A549 (cell line): Measurements from ENCODE around the gene NCOA5. TPM values are rescaled to one million over a fixed set of nuclear protein-coding genes. Genes with fewer than 3 reads are reported as not detected.

Experiments used
- ATAC-seq, 2 experiments: fragments of 200-7000 bp in 1 of 2; fragments of >200 bp in 1 of 2; cut with Nextera tagmentation in 1 of 2; cut with Tn5 transposase in 1 of 2; 3 replicates each; pipeline versions ENCODE4 v1.8.0 to v1.9.1; 2018 to 2020; ENCODE audit warnings: mild to moderate bottlenecking in 1 of 2, moderate library complexity in 1 of 2
- CTCF ChIA-PET: fragments of 300-600 bp; sonication (Branson Sonifier 250); formaldehyde crosslinking; extraction: SDS; loops from one replicate; lab custom pipeline; 2021; ENCODE audit warnings: antibody characterized with exemption, inconsistent platforms; lab: Yijun Ruan, JAX
- POLR2A ChIA-PET: fragments of 350-600 bp; formaldehyde crosslinking; extraction: SDS; loops from one replicate; lab custom pipeline; 2021; ENCODE audit warnings: antibody characterized with exemption, inconsistent platforms; lab: Yijun Ruan, JAX
- DNase-seq, 2 experiments: peaks; one replicate each; pipeline versions ENCODE4 v3.0.0 to v3.0.0-alpha.2; 2011 to 2016; ENCODE audit warnings: low read depth in 1 of 2, low spot score in 1 of 2
- FAIRE-seq: peaks from 2 replicates; lab custom pipeline; 2011; peaks lifted over from hg19 to GRCh38; lab: Jason Lieb, UNC
- H3K27ac ChIP-seq, 2 experiments: fragments of >200 bp; sonication (Bioruptor Twin); formaldehyde crosslinking; 3 replicates each; pipeline ENCODE4 v1.5.1; 2016 to 2017
- H3K4me1 ChIP-seq: fragments of >200 bp; sonication (Bioruptor Twin); formaldehyde crosslinking; 3 replicates; pipeline ENCODE4 v1.6.1; 2016
- H3K4me2 ChIP-seq: fragments of >200 bp; sonication (Bioruptor Twin); formaldehyde crosslinking; 3 replicates; pipeline ENCODE4 v1.6.1; 2016
- H3K4me3 ChIP-seq: fragments of >200 bp; sonication (Bioruptor Twin); formaldehyde crosslinking; 3 replicates; pipeline ENCODE4 v1.5.1; 2016
- H3K9me3 ChIP-seq: fragments of >200 bp; sonication (Bioruptor Twin); formaldehyde crosslinking; 3 replicates; pipeline ENCODE4 v1.6.1; 2016
- BHLHE40 ChIP-seq: IDR thresholded peaks from 2 replicates; pipeline ENCODE4 v1.6.1; 2012; ENCODE audit warnings: low read depth, low read length, inconsistent platforms
- CBX8 ChIP-seq: fragments of 200-600 bp; sonication (generic); IDR thresholded peaks from 2 replicates; pipeline ENCODE4 v1.6.1; 2016
- CEBPB ChIP-seq, 2 experiments: fragments of >200 bp in 1 of 2; sonication (Bioruptor Twin) in 1 of 2; formaldehyde crosslinking in 1 of 2; IDR thresholded peaks; 2 replicates each; pipeline ENCODE4 v1.6.1; 2012 to 2016
- CHD4 ChIP-seq: fragments of 200-600 bp; sonication (generic); IDR thresholded peaks from 2 replicates; pipeline ENCODE4 v1.6.1; 2016; ENCODE audit warnings: antibody characterized with exemption, mild to moderate bottlenecking, borderline replicate concordance
- EHMT2 ChIP-seq: fragments of 200-600 bp; sonication (generic); IDR thresholded peaks from 2 replicates; pipeline ENCODE4 v1.6.1; 2016; ENCODE audit warnings: antibody characterized with exemption, low read depth, mild to moderate bottlenecking, moderate library complexity
- EP300 ChIP-seq, 2 experiments: fragments of >200 bp; sonication (Bioruptor Twin); formaldehyde crosslinking; IDR thresholded peaks; 2 replicates in 1 of 2; 3 replicates in 1 of 2; pipeline ENCODE4 v1.6.1; 2016 to 2017
- FOSB ChIP-seq: fragments of 250-450 bp; sonication (Bioruptor Pico); IDR thresholded peaks from 2 replicates; pipeline ENCODE4 v1.5.0; 2020; ENCODE audit warnings: mild to moderate bottlenecking, moderate library complexity
- FOSL2 ChIP-seq, 2 experiments: fragments of 450-650 bp in 1 of 2; fragments of >200 bp in 1 of 2; sonication (Bioruptor Twin) in 1 of 2; formaldehyde crosslinking; IDR thresholded peaks; 2 replicates each; pipeline versions ENCODE4 v1.5.0 to v1.6.1; 2016 to 2020; ENCODE audit warnings: mild to moderate bottlenecking in 1 of 2, moderate library complexity in 1 of 2
- GATA3 ChIP-seq: IDR thresholded peaks from 2 replicates; pipeline ENCODE4 v1.6.1; 2012; ENCODE audit warnings: borderline replicate concordance
- HOXA7 ChIP-seq: fragments of 250-450 bp; sonication (Bioruptor Pico); IDR thresholded peaks from 2 replicates; pipeline ENCODE4 v1.5.0; 2020; ENCODE audit warnings: mild to moderate bottlenecking, moderate library complexity
- HOXB13 ChIP-seq: fragments of 250-450 bp; sonication (Bioruptor Pico); IDR thresholded peaks from 2 replicates; pipeline ENCODE4 v1.5.0; 2020; ENCODE audit warnings: low read depth, mild to moderate bottlenecking, moderate library complexity
- KDM1A ChIP-seq: fragments of 200-600 bp; sonication (generic); IDR thresholded peaks from 2 replicates; pipeline ENCODE4 v1.6.1; 2016; ENCODE audit warnings: low read depth, mild to moderate bottlenecking
- NPAS2 ChIP-seq: fragments of 250-450 bp; sonication (Bioruptor Pico); IDR thresholded peaks from 2 replicates; pipeline ENCODE4 v1.8.0; 2022; ENCODE audit warnings: mild to moderate bottlenecking, moderate library complexity, borderline replicate concordance
- NR3C1 ChIP-seq: fragments of >200 bp; sonication (Bioruptor Twin); formaldehyde crosslinking; IDR thresholded peaks from 3 replicates; pipeline ENCODE4 v1.6.1; 2017
- PHF8 ChIP-seq: fragments of 200-600 bp; sonication (generic); IDR thresholded peaks from 2 replicates; pipeline ENCODE4 v1.6.1; 2016; ENCODE audit warnings: low read depth, mild to moderate bottlenecking, antibody characterized with exemption, moderate library complexity, borderline replicate concordance
- POLR2A ChIP-seq: IDR thresholded peaks from 2 replicates; pipeline ENCODE4 v1.6.1; 2012; ENCODE audit warnings: mild to moderate bottlenecking, low read length
- SMC3 ChIP-seq: fragments of >200 bp; sonication (Bioruptor Twin); formaldehyde crosslinking; IDR thresholded peaks from 3 replicates; pipeline ENCODE4 v1.6.1; 2018; ENCODE audit warnings: inconsistent platforms
- TP53 ChIP-seq: fragments of 250-450 bp; sonication (Bioruptor Pico); IDR thresholded peaks from 2 replicates; pipeline ENCODE4 v1.5.0; 2021; ENCODE audit warnings: mild to moderate bottlenecking, moderate library complexity
- ZC3H11A ChIP-seq: fragments of 450-650 bp; IDR thresholded peaks from 2 replicates; pipeline ENCODE4 v1.6.1; 2014; ENCODE audit warnings: antibody characterized with exemption, mild to moderate bottlenecking
- ZFP36 ChIP-seq: fragments of 450-650 bp; IDR thresholded peaks from 2 replicates; pipeline ENCODE4 v1.6.1; 2014; ENCODE audit warnings: borderline replicate concordance; ENCODE audit not compliant: partially characterized antibody
- ZNF302 ChIP-seq: fragments of 250-450 bp; sonication (Bioruptor Pico); IDR thresholded peaks from 2 replicates; pipeline ENCODE4 v1.9.0; 2021; ENCODE audit warnings: inconsistent platforms, mild to moderate bottlenecking, moderate library complexity
- WGBS: methylation state at CpG from one replicate; pipeline ENCODE4 v1.1.6; 2017; ENCODE audit errors: missing lambda C conversion rate; 5-methylcytosine and 5-hydroxymethylcytosine counted together
- polyA plus RNA-seq, 4 experiments: library from polyadenylated mRNA; depleted of rRNA in 3 of 4; stranded (reverse); fragments of >200 nt; fragmentation: RNase III in 1 of 4; extraction: RNeasy Plus Mini Kit Qiagen cat#74134 plus additional on column Dnase treatment in 1 of 4; gene quantifications; 2 replicates in 3 of 4; 3 replicates in 1 of 4; pipeline ENCODE4 v1.2.3, GENCODE V29; 2011 to 2017
- TF ChIP-seq, protein P1 (sequence below): fragments of >200 bp; sonication (Bioruptor Twin); formaldehyde crosslinking; IDR thresholded peaks from 3 replicates; pipeline ENCODE4 v1.5.1; 2016
- TF ChIP-seq, protein P2 (sequence below): IDR thresholded peaks from 2 replicates; pipeline ENCODE4 v1.6.1; 2012
- TF ChIP-seq, protein P3 (sequence below): IDR thresholded peaks from 2 replicates; pipeline ENCODE4 v1.6.1; 2012; ENCODE audit warnings: low read depth, borderline replicate concordance
- TF ChIP-seq, protein P4 (sequence below): fragments of 250-450 bp; sonication (Bioruptor Pico); IDR thresholded peaks from 2 replicates; pipeline ENCODE4 v1.5.0; 2021; ENCODE audit warnings: mild to moderate bottlenecking, moderate library complexity, borderline replicate concordance

Gene NCOA5
- polyA plus RNA-seq, 2 of the 4 experiments (the other 2 are of a cell fraction) = 27.2 to 28.0 TPM

DNA sequence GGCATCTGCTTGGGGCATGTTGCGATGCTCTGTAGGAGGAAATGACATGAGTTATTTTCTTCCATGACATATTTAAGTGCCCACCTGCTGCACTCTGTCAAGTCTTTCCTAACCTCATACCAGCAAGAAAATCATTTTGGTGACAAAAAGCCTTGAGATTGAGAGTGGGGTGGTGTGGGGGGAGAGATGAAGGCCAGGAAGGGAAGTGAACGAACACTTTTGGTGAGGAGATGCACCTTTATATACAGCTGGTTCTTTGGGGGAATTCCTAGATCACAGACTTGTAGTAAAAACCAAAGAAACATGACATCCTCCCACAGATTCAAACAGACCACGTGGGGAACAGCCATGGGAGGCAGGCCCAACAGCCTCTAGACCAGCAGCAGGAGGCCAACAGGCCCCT lies 26.1 kb downstream of the NCOA5 start:
- Histone ChIP-seq H3K27ac (no peak overlapping the region), H3K9me3 (no peaks in the 10 kb centered on the region), H3K4me2 (no peak overlapping the region), H3K4me1 (no peaks in the 10 kb centered on the region), H3K4me3 (no peak overlapping the region)
- WGBS = 83% methylated on average over 3 of the region's 3 CpGs
- POLR2A ChIA-PET = no interaction called here
- DNase-seq = no peak
- FAIRE-seq = no peak
- TF ChIP-seq FOSB (CRISPR knock-in tag) = no peak
- TF ChIP-seq, protein P1, sequence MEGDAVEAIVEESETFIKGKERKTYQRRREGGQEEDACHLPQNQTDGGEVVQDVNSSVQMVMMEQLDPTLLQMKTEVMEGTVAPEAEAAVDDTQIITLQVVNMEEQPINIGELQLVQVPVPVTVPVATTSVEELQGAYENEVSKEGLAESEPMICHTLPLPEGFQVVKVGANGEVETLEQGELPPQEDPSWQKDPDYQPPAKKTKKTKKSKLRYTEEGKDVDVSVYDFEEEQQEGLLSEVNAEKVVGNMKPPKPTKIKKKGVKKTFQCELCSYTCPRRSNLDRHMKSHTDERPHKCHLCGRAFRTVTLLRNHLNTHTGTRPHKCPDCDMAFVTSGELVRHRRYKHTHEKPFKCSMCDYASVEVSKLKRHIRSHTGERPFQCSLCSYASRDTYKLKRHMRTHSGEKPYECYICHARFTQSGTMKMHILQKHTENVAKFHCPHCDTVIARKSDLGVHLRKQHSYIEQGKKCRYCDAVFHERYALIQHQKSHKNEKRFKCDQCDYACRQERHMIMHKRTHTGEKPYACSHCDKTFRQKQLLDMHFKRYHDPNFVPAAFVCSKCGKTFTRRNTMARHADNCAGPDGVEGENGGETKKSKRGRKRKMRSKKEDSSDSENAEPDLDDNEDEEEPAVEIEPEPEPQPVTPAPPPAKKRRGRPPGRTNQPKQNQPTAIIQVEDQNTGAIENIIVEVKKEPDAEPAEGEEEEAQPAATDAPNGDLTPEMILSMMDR = no peak
- no peak for TF ChIP-seq BHLHE40
- no peak for TF ChIP-seq KDM1A
- TF ChIP-seq ZNF302 (CRISPR knock-in tag) = no peak
- TF ChIP-seq SMC3 = no peak
- no peak for TF ChIP-seq POLR2A
- TF ChIP-seq, protein P2, sequence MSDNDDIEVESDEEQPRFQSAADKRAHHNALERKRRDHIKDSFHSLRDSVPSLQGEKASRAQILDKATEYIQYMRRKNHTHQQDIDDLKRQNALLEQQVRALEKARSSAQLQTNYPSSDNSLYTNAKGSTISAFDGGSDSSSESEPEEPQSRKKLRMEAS = no peak
- TF ChIP-seq, protein P3, sequence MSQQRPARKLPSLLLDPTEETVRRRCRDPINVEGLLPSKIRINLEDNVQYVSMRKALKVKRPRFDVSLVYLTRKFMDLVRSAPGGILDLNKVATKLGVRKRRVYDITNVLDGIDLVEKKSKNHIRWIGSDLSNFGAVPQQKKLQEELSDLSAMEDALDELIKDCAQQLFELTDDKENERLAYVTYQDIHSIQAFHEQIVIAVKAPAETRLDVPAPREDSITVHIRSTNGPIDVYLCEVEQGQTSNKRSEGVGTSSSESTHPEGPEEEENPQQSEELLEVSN = no peak
- TF ChIP-seq NR3C1 = no peak
- TF ChIP-seq, protein P4, sequence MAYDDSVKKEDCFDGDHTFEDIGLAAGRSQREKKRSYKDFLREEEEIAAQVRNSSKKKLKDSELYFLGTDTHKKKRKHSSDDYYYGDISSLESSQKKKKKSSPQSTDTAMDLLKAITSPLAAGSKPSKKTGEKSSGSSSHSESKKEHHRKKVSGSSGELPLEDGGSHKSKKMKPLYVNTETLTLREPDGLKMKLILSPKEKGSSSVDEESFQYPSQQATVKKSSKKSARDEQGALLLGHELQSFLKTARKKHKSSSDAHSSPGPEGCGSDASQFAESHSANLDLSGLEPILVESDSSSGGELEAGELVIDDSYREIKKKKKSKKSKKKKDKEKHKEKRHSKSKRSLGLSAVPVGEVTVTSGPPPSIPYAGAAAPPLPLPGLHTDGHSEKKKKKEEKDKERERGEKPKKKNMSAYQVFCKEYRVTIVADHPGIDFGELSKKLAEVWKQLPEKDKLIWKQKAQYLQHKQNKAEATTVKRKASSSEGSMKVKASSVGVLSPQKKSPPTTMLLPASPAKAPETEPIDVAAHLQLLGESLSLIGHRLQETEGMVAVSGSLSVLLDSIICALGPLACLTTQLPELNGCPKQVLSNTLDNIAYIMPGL (CRISPR knock-in tag) = no peak
- TF ChIP-seq EP300 (IDR thresholded peaks at IDR 0.05) = no peak
- TF ChIP-seq HOXB13 (CRISPR knock-in tag) = no peak
- TF ChIP-seq EHMT2 = no peak
- TF ChIP-seq CEBPB (IDR thresholded peaks at IDR 0.05) = no peak
- TF ChIP-seq PHF8 = no peak
- TF ChIP-seq, all 56 proteins: peak for 0
- ATAC-seq = no peak
- CTCF ChIA-PET = interaction anchor here (1.0 kb wide), 1 partner anchor 40 kb away, joined by 3 read pairs; no protein-coding TSS in a partner anchor

DNA sequence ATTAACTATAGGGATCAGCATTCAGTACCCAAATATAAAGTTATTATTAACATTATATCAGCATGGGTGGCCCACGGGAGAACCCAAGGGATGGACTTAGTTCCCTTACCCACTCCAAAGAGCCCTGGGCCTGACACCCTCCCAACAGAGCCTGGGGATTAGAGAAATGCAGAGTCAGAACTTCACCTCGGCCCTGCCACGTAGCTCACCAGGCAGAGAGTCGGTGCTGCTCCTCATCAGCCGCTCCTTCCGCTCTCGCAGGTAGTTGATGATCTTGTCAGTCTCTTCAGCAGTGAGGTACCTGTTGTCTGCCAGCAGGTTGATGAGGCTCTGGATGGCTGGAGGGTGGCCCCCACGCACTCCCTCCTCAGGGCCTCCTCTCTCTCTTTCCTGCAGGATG lies 26.6 kb downstream of the NCOA5 start:
- ChIA-PET CTCF (interaction anchor here (2.7 kb wide), 1 partner anchor 40 kb away, joined by 11 read pairs; no protein-coding TSS in a partner anchor), POLR2A (no interaction called here)
- H3K4me2 ChIP-seq = no peak overlapping the region
- no peaks in the 10 kb centered on the region for H3K9me3 ChIP-seq
- 94% methylated on average over 8 of the region's 8 CpGs for WGBS
- no peaks in the 10 kb centered on the region for H3K4me1 ChIP-seq
- no peak for ATAC-seq
- TF ChIP-seq CBX8 = no peak
- TF ChIP-seq CHD4 = no peak
- TF ChIP-seq FOSB (CRISPR knock-in tag) = no peak
- TF ChIP-seq HOXA7 (CRISPR knock-in tag) = no peak
- TF ChIP-seq KDM1A = no peak
- no peak for TF ChIP-seq PHF8
- no peak for TF ChIP-seq GATA3
- no peak for TF ChIP-seq TP53 (CRISPR knock-in tag)
- H3K27ac ChIP-seq = no peak overlapping the region
- FAIRE-seq = no peak
- no peak overlapping the region for H3K4me3 ChIP-seq
- no peak for DNase-seq

DNA sequence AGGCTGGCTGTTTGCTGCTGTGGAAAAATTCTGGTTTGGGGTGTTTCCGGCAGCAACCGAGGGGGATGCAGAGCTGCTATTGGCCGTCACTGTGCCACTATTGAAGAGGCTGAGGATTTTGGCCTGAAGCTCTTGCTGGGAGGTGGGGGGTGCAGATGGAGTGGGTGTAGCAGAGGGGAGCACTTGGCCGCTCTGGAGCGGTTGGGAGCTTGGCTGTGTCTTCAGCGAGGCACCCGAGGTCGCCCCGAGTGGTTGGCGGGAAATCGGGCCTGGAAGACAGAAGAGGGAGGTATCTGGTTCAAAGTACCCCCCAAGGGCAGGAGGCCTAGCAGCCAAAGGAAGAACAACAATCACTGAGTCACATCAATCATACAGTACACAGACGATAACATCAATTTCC lies 27.1 kb downstream of the NCOA5 start:
- whole genome bisulfite sequencing = 93% methylated on average over 12 of the region's 12 CpGs
- no peak overlapping the region for H3K4me3 ChIP-seq
- no peaks in the 10 kb centered on the region for H3K9me3 ChIP-seq
- ChIA-PET POLR2A (no interaction called here), CTCF (interaction anchor here (0.7 to 2.7 kb wide), 2 partner anchors 40 to 113 kb away, joined by 3 to 11 read pairs; no protein-coding TSS in a partner anchor)
- ATAC-seq = no peak
- no peak for FAIRE-seq
- H3K4me1 ChIP-seq = no peaks in the 10 kb centered on the region
- no peak overlapping the region for H3K4me2 ChIP-seq
- no peak overlapping the region for H3K27ac ChIP-seq
- no peak for DNase-seq
- TF ChIP-seq, protein P4 (CRISPR knock-in tag) = no peak
- no peak for TF ChIP-seq GATA3
- no peak for TF ChIP-seq ZC3H11A
- TF ChIP-seq FOSL2 (IDR thresholded peaks at IDR 0.05) = no peak
- TF ChIP-seq FOSL2 (CRISPR knock-in tag; IDR thresholded peaks at IDR 0.05) = no peak
- no peak for TF ChIP-seq HOXB13 (CRISPR knock-in tag)
- TF ChIP-seq ZFP36 = no peak
- TF ChIP-seq, protein P1 = no peak
- TF ChIP-seq KDM1A = no peak
- no peak for TF ChIP-seq TP53 (CRISPR knock-in tag)
- TF ChIP-seq NPAS2 (CRISPR knock-in tag) = no peak
